ENCODE measurements around the gene CARD11. TPM values are rescaled to one million over a fixed set of nuclear protein-coding genes. Genes with fewer than 3 reads are reported as not detected.

CARD11 gene
- polyA plus RNA-seq, 1 of the 3 experiments (the other 2 are of a cell fraction) = not detected

DNA sequence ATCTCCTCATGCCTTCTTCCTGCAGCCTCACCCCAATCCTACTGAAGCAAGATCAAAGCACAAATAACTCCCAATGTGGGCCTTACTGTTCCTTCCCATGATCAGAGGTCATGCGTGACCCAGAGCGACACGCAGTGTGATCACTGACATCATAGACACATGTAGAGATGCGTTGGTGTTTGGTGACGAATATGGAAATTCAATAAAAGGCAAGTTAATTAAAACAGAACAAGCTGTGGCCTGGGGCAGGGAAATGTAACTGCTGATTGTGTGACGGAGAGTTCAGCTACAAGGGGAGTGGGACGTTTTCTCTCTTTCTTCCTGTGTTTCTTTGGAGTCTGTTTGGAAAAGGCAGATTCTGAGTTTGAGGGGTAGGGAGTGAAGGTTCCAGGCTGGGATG, 34.8 kb upstream of the CARD11 start:
- Histone ChIP-seq H3K79me2 (ENCODE audit: insufficient read depth) (no peaks in the 10 kb centered on the region), H3K4me1 (ENCODE audit: control insufficient read depth in 1 of 2, insufficient read depth in 2 of 2, low read depth in 1 of 2, low read length in 1 of 2) (peaks cover 0 to 24% of the 10 kb centered on the region in 2 experiments; a peak in 1 of 4 replicates), H3K27ac (ENCODE audit: low read depth in 2 of 2, low read length in 1 of 2) (no peak overlapping the region), H3K4me3 (ENCODE audit: low read depth in 2 of 2, low read length in 1 of 2) (no peak overlapping the region), H3K36me3 (replicated peaks in 1 of 2; ENCODE audit: control insufficient read depth in 1 of 2, insufficient read depth in 2 of 2, low read length in 1 of 2) (no peaks in the 10 kb centered on the region), H3K4me2 (no peak overlapping the region), H4K20me1 (ENCODE audit: insufficient read depth) (no peaks in the 10 kb centered on the region), H3F3A (replicated peaks; ENCODE audit: insufficient read depth) (no peaks in the 10 kb centered on the region), H3K9ac (no peak overlapping the region), H3K9me3 (no peaks in the 10 kb centered on the region), H2AFZ (ENCODE audit: low read depth) (no peak overlapping the region), H3K27me3 (ENCODE audit: insufficient read depth) (no peaks in the 10 kb centered on the region), H3K9me2 (no peaks in the 10 kb centered on the region)
- TF ChIP-seq EZH2phosphoT487 (IDR thresholded peaks at IDR 0.05; ENCODE audit: borderline replicate concordance, low read depth) (no peak), FOXM1 (IDR thresholded peaks at IDR 0.05; ENCODE audit: low read depth) (no peak), GATA2 (CRISPR knock-in tag; IDR thresholded peaks at IDR 0.05) (peak; percentile 67), FOXJ3 (CRISPR knock-in tag; IDR thresholded peaks at IDR 0.05) (0 out of 2 replicates have a peak, but pooled peaks have one; percentile 19)
- DNase-seq = peak; percentile 55
- ChIA-PET CTCF (interaction anchor here (1.2 to 4.5 kb wide), 5 partner anchors 8 to 56 kb away, joined by 3 to 21 read pairs (median 5); no protein-coding TSS in a partner anchor), POLR2A (interaction anchor here (0.5 to 1.1 kb wide), 2 partner anchors 50 to 149 kb away, joined by 3 read pairs; no protein-coding TSS in a partner anchor)
- 54% methylated on average over 7 of the region's 7 CpGs for WGBS (ENCODE audit: low lambda C conversion rate)

DNA sequence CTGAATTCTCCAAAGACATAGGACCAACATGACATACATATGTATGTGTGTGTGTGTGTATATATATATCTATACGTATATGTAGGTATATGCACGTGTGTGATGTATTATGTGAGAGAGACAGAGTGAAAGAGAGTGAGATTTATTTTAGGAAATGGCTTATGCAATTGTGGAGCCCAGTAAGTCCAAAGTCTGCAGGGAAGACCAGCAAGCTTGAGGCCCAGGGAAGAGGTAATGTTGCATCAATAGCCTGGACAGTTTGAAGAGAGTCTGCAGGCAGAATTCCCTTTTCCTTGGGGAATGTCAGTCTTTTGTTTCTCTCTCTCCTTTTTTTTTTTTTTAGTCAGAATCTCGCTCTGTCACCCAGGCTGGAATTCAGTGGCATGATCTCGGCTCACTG, 33.0 kb upstream of the CARD11 start:
- no peaks in the 10 kb centered on the region for H4K20me1 ChIP-seq (ENCODE audit: insufficient read depth)
- no peaks in the 10 kb centered on the region for H3F3A ChIP-seq (replicated peaks; ENCODE audit: insufficient read depth)
- H3K36me3 ChIP-seq (replicated peaks in 1 of 2; ENCODE audit: control insufficient read depth in 1 of 2, insufficient read depth in 2 of 2, low read length in 1 of 2) = no peaks in the 10 kb centered on the region
- no peak overlapping the region for H3K4me3 ChIP-seq (ENCODE audit: low read depth in 2 of 2, low read length in 1 of 2)
- no peaks in the 10 kb centered on the region for H3K27me3 ChIP-seq (ENCODE audit: insufficient read depth)
- no peak overlapping the region for H3K9ac ChIP-seq
- H2AFZ ChIP-seq (ENCODE audit: low read depth) = no peak overlapping the region
- POLR2A ChIA-PET = no interaction called here
- H3K4me2 ChIP-seq = no peak overlapping the region
- H3K27ac ChIP-seq (ENCODE audit: low read depth in 2 of 2, low read length in 1 of 2) = no peak overlapping the region
- TF ChIP-seq FOXJ3 (CRISPR knock-in tag; IDR thresholded peaks at IDR 0.05) = no peak
- TF ChIP-seq FOXM1 (IDR thresholded peaks at IDR 0.05; ENCODE audit: low read depth) = no peak
- no peak for TF ChIP-seq EP300 (IDR thresholded peaks at IDR 0.05; ENCODE audit: borderline replicate concordance in 1 of 2, low read depth in 1 of 2, low read length in 1 of 2)
- TF ChIP-seq GABPA (IDR thresholded peaks at IDR 0.05; ENCODE audit: low read depth) = no peak
- no peak for TF ChIP-seq NFIC (IDR thresholded peaks at IDR 0.05; ENCODE audit: borderline replicate concordance)
- TF ChIP-seq YY1 (IDR thresholded peaks at IDR 0.05; ENCODE audit: low read depth) = no peak
- TF ChIP-seq GATA2 (CRISPR knock-in tag; IDR thresholded peaks at IDR 0.05) = no peak
- TF ChIP-seq, protein P1, sequence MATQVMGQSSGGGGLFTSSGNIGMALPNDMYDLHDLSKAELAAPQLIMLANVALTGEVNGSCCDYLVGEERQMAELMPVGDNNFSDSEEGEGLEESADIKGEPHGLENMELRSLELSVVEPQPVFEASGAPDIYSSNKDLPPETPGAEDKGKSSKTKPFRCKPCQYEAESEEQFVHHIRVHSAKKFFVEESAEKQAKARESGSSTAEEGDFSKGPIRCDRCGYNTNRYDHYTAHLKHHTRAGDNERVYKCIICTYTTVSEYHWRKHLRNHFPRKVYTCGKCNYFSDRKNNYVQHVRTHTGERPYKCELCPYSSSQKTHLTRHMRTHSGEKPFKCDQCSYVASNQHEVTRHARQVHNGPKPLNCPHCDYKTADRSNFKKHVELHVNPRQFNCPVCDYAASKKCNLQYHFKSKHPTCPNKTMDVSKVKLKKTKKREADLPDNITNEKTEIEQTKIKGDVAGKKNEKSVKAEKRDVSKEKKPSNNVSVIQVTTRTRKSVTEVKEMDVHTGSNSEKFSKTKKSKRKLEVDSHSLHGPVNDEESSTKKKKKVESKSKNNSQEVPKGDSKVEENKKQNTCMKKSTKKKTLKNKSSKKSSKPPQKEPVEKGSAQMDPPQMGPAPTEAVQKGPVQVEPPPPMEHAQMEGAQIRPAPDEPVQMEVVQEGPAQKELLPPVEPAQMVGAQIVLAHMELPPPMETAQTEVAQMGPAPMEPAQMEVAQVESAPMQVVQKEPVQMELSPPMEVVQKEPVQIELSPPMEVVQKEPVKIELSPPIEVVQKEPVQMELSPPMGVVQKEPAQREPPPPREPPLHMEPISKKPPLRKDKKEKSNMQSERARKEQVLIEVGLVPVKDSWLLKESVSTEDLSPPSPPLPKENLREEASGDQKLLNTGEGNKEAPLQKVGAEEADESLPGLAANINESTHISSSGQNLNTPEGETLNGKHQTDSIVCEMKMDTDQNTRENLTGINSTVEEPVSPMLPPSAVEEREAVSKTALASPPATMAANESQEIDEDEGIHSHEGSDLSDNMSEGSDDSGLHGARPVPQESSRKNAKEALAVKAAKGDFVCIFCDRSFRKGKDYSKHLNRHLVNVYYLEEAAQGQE (IDR thresholded peaks at IDR 0.05; ENCODE audit: low read depth, low read length) = no peak
- no peak for TF ChIP-seq TEAD4 (IDR thresholded peaks at IDR 0.05; ENCODE audit: borderline replicate concordance, insufficient read depth)
- TF ChIP-seq, protein P2, sequence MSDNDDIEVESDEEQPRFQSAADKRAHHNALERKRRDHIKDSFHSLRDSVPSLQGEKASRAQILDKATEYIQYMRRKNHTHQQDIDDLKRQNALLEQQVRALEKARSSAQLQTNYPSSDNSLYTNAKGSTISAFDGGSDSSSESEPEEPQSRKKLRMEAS (IDR thresholded peaks at IDR 0.05; ENCODE audit: low read depth) = no peak
- TF ChIP-seq MEF2A (IDR thresholded peaks at IDR 0.05; ENCODE audit: borderline replicate concordance, low read depth) = no peak
- TF ChIP-seq, protein P3, sequence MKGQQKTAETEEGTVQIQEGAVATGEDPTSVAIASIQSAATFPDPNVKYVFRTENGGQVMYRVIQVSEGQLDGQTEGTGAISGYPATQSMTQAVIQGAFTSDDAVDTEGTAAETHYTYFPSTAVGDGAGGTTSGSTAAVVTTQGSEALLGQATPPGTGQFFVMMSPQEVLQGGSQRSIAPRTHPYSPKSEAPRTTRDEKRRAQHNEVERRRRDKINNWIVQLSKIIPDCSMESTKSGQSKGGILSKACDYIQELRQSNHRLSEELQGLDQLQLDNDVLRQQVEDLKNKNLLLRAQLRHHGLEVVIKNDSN (IDR thresholded peaks at IDR 0.05; ENCODE audit: borderline replicate concordance, low read depth) = no peak
- no peak for TF ChIP-seq RFX5 (IDR thresholded peaks at IDR 0.05; ENCODE audit: low read length)
- TF ChIP-seq RAD21 (IDR thresholded peaks at IDR 0.05; ENCODE audit: low read length) = no peak
- TF ChIP-seq CHD2 (IDR thresholded peaks at IDR 0.05; ENCODE audit: low read length, partially characterized antibody) = no peak
- TF ChIP-seq, protein P4, sequence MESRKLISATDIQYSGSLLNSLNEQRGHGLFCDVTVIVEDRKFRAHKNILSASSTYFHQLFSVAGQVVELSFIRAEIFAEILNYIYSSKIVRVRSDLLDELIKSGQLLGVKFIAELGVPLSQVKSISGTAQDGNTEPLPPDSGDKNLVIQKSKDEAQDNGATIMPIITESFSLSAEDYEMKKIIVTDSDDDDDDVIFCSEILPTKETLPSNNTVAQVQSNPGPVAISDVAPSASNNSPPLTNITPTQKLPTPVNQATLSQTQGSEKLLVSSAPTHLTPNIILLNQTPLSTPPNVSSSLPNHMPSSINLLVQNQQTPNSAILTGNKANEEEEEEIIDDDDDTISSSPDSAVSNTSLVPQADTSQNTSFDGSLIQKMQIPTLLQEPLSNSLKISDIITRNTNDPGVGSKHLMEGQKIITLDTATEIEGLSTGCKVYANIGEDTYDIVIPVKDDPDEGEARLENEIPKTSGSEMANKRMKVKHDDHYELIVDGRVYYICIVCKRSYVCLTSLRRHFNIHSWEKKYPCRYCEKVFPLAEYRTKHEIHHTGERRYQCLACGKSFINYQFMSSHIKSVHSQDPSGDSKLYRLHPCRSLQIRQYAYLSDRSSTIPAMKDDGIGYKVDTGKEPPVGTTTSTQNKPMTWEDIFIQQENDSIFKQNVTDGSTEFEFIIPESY (IDR thresholded peaks at IDR 0.05; ENCODE audit: borderline replicate concordance, low read depth) = no peak
- no peak for TF ChIP-seq FOSL2 (IDR thresholded peaks at IDR 0.05; ENCODE audit: borderline replicate concordance, low read depth)
- TF ChIP-seq SMC3 (IDR thresholded peaks at IDR 0.05; ENCODE audit: low read depth, low read length) = no peak
- no peaks in the 10 kb centered on the region for H3K9me3 ChIP-seq
- H3K79me2 ChIP-seq (ENCODE audit: insufficient read depth) = no peaks in the 10 kb centered on the region
- 18% methylated on average over 4 of the region's 4 CpGs for WGBS (ENCODE audit: low lambda C conversion rate)
- CTCF ChIA-PET = interaction anchor here (1.2 to 4.5 kb wide), 5 partner anchors 11 to 190 kb away, joined by 3 to 21 read pairs (median 7); no protein-coding TSS in a partner anchor
- peaks cover 0 to 28% of the 10 kb centered on the region in 2 experiments; a peak in 1 of 4 replicates for H3K4me1 ChIP-seq (ENCODE audit: control insufficient read depth in 1 of 2, insufficient read depth in 2 of 2, low read depth in 1 of 2, low read length in 1 of 2)
- no peak for DNase-seq
- H3K9me2 ChIP-seq = no peaks in the 10 kb centered on the region

Data from SK-N-SH (cell line).